Left ventricle myocardium superior (tissue), 1 donor: ENCODE data around the gene FREM2. TPM values are rescaled to one million over a fixed set of nuclear protein-coding genes. Genes with fewer than 3 reads are reported as not detected.

Experiments used
- ATAC-seq: fragments of 200-7000 bp; cut with Tn5 transposase; one replicate; pipeline ENCODE4 v1.9.1; 2020; ENCODE audit warnings: mild to moderate bottlenecking, moderate library complexity
- DNase-seq: peaks from one replicate; pipeline ENCODE4 v3.0.0-alpha.2; 2020
- intact Hi-C: fragments of 100-400 bp; cut with micrococcal nuclease; formaldehyde crosslinking; loops from one replicate; pipeline ENCODE4 v1.11.0; 2022
- total RNA-seq: library from RNA; stranded (reverse); fragmentation: NEBNext Ultra II Directional; extraction: Animal tissue kit (Norgen Biotek cat#: 25700); gene quantifications from one replicate; pipeline ENCODE4 v1.2.1, GENCODE V29; 2021
- donor health status: DM: no; HTN: yes; CAD: no; lungs with severe emphysema.

FREM2 gene
- total RNA-seq, 1 donor from 2014 or later = 0.64 TPM

- intact Hi-C loops = no loop called here
- DNase-seq (no peak), ATAC-seq (no peak)
Measured at GRCh38 chr13:38684714-38685113, 2.2 kb upstream of the FREM2 start.

- intact Hi-C loops = no loop called here
- ATAC-seq (no peak), DNase-seq (no peak)
Measured at GRCh38 chr13:38685431-38685830, 1.4 kb upstream of the FREM2 start.

GRCh38 chr13:38685974-38686576 is 802 bp upstream of the FREM2 start:
- ATAC-seq = peak; percentile 58
- intact Hi-C loops = no loop called here
- DNase-seq = no peak

GRCh38 chr13:38687246-38688229 is 661 bp downstream of the FREM2 start:
- intact Hi-C loops = no loop called here
- DNase-seq (peak; percentile 35), ATAC-seq (peak; percentile 29)

GRCh38 chr13:38688674-38689073 is 1.8 kb downstream of the FREM2 start:
- DNase-seq (no peak), ATAC-seq (no peak)
- intact Hi-C loops = no loop called here

GRCh38 chr13:38690231-38690630 is 3.4 kb downstream of the FREM2 start:
- no peak for ATAC-seq
- no peak for DNase-seq
- intact Hi-C loops = loop anchor here (10.0 kb wide), 1 partner anchor 75 kb away; no protein-coding TSS in a partner anchor

GRCh38 chr13:38693168-38693567 is 6.3 kb downstream of the FREM2 start:
- DNase-seq (no peak), ATAC-seq (no peak)
- intact Hi-C loops = loop anchor here (10.0 kb wide), 1 partner anchor 72 kb away; no protein-coding TSS in a partner anchor

GRCh38 chr13:38693641-38694040 is 6.8 kb downstream of the FREM2 start:
- intact Hi-C loops = loop anchor here (10.0 kb wide), 1 partner anchor 71 kb away; no protein-coding TSS in a partner anchor
- ATAC-seq = peak; percentile 74
- DNase-seq = no peak

GRCh38 chr13:38697197-38697596 is 10.3 kb downstream of the FREM2 start:
- DNase-seq = no peak
- peak; percentile 50 for ATAC-seq
- intact Hi-C loops = loop anchor here (10.0 kb wide), 1 partner anchor 68 kb away; no protein-coding TSS in a partner anchor

- intact Hi-C loops = loop anchor here (10.0 kb wide), 1 partner anchor 67 kb away; no protein-coding TSS in a partner anchor
- DNase-seq = no peak
- ATAC-seq = no peak
Measured at GRCh38 chr13:38697628-38698333, 10.9 kb downstream of the FREM2 start.

- intact Hi-C loops = no loop called here
- ATAC-seq = no peak
- no peak for DNase-seq
Measured at GRCh38 chr13:38700051-38700450, 13.2 kb downstream of the FREM2 start.

- ATAC-seq (peak; percentile 29), DNase-seq (no peak)
- intact Hi-C loops = no loop called here
Measured at GRCh38 chr13:38702669-38703068, 15.8 kb downstream of the FREM2 start.

GRCh38 chr13:38703255-38703654 is 16.4 kb downstream of the FREM2 start:
- no peak for ATAC-seq

GRCh38 chr13:38705365-38705764 is 18.5 kb downstream of the FREM2 start:
- no peak for DNase-seq
- intact Hi-C loops = no loop called here
- no peak for ATAC-seq

More at GRCh38 chr13:38703255-38703654, 16.4 kb downstream of the FREM2 start:
- intact Hi-C loops = no loop called here
- no peak for DNase-seq

- intact Hi-C loops = no loop called here
- DNase-seq (no peak), ATAC-seq (no peak)
Measured at GRCh38 chr13:38707460-38707859, 20.6 kb downstream of the FREM2 start.

GRCh38 chr13:38713046-38713445 is 26.2 kb downstream of the FREM2 start:
- ATAC-seq = no peak
- intact Hi-C loops = no loop called here

GRCh38 chr13:38718374-38718773 is 31.5 kb downstream of the FREM2 start:
- DNase-seq = no peak
- intact Hi-C loops = no loop called here

More at GRCh38 chr13:38713046-38713445, 26.2 kb downstream of the FREM2 start:
- DNase-seq = no peak

GRCh38 chr13:38730332-38730731 is 43.5 kb downstream of the FREM2 start:
- intact Hi-C loops = no loop called here
- ATAC-seq (no peak), DNase-seq (no peak)

More at GRCh38 chr13:38718374-38718773, 31.5 kb downstream of the FREM2 start:
- ATAC-seq = no peak

- intact Hi-C loops = no loop called here
- ATAC-seq = no peak
- no peak for DNase-seq
Measured at GRCh38 chr13:38733146-38733545, 46.3 kb downstream of the FREM2 start.
